HepG2 (cell line): ENCODE results near the gene SRC. TPM values are rescaled to one million over a fixed set of nuclear protein-coding genes. Genes with fewer than 3 reads are reported as not detected.
A peak's percentile ranks its signal among the peaks of the same experiment; 100 is the strongest.

Source experiments
- BORCS8-MEF2B ChIP-seq: sonication (generic); formaldehyde crosslinking; IDR thresholded peaks from 2 replicates; pipeline ENCODE4 v1.8.0; 2022; ENCODE audit warnings: mild to moderate bottlenecking, missing genetic modification reagents
- CEBPZ ChIP-seq: IDR thresholded peaks from 2 replicates; pipeline ENCODE4 v1.6.1; 2012; ENCODE audit warnings: low read length, improper control_type of control experiment
- HIC2 ChIP-seq: sonication (generic); formaldehyde crosslinking; IDR thresholded peaks from 2 replicates; pipeline ENCODE4 v1.9.0; 2022; ENCODE audit warnings: low read depth, missing genetic modification reagents
- MEIS2 ChIP-seq: sonication (generic); formaldehyde crosslinking; IDR thresholded peaks from 2 replicates; pipeline ENCODE4 v1.9.0; 2021; ENCODE audit warnings: mild to moderate bottlenecking, missing genetic modification reagents
- PHB2 ChIP-seq: fragments of 450-650 bp; IDR thresholded peaks from 2 replicates; pipeline ENCODE4 v1.6.1; 2018; ENCODE audit not compliant: partially characterized antibody
- RERE ChIP-seq: IDR thresholded peaks from 2 replicates; pipeline ENCODE4 v1.6.1; 2016; ENCODE audit warnings: low read depth, missing genetic modification reagents, missing compliant biosample characterization
- SETDB1 ChIP-seq: sonication (generic); formaldehyde crosslinking; IDR thresholded peaks from 2 replicates; pipeline ENCODE4 v1.5.1; 2020; ENCODE audit warnings: missing genetic modification reagents, mild to moderate bottlenecking, borderline replicate concordance
- SYNCRIP ChIP-seq: fragments of 200-400 bp; formaldehyde crosslinking; IDR thresholded peaks from 2 replicates; pipeline ENCODE4 v1.6.1; 2018; ENCODE audit warnings: mild to moderate bottlenecking, low read depth, low read length; ENCODE audit not compliant: insufficient read depth
- ZBTB3 ChIP-seq: sonication (generic); formaldehyde crosslinking; IDR thresholded peaks from 2 replicates; pipeline ENCODE4 v1.4.0; 2020; ENCODE audit warnings: low read depth, mild to moderate bottlenecking, moderate library complexity, missing genetic modification reagents, borderline replicate concordance
- ZNF280B ChIP-seq: sonication (generic); formaldehyde crosslinking; IDR thresholded peaks from 2 replicates; pipeline ENCODE4 v1.5.0; 2020; ENCODE audit warnings: missing genetic modification reagents, mild to moderate bottlenecking, borderline replicate concordance
- ZNF282 ChIP-seq: fragments of 450-650 bp; IDR thresholded peaks from 2 replicates; pipeline ENCODE4 v1.6.1; 2018; ENCODE audit not compliant: partially characterized antibody
- ZNF432 ChIP-seq: sonication (generic); formaldehyde crosslinking; IDR thresholded peaks from 2 replicates; pipeline ENCODE4 v1.5.0; 2020; ENCODE audit warnings: missing genetic modification reagents, mild to moderate bottlenecking, borderline replicate concordance
- polyA plus RNA-seq, 8 experiments: library from polyadenylated mRNA; depleted of rRNA in 3 of 8; stranded (reverse) in 7 of 8; unstranded in 1 of 8; fragments of >200 nt; fragmentation: Illumina TruSeq in 4 of 8; extraction: Trizol in 4 of 8; gene quantifications; 2 replicates each; pipeline versions ENCODE4 v1.2.1 to v1.2.3, GENCODE V29; 2011 to 2016; ENCODE audit warnings: low read depth in 4 of 8, missing spikeins in 1 of 8, mixed read lengths in 1 of 8; ENCODE audit not compliant: insufficient read depth in 1 of 8
- total RNA-seq, 5 experiments: library from RNA; depleted of rRNA; stranded (reverse); fragments of >200 nt; fragmentation: Illumina TruSeq; extraction: Trizol; gene quantifications; 2 replicates each; pipeline ENCODE4 v1.2.3, GENCODE V29; 2016; ENCODE audit warnings: low read depth in 1 of 5

SRC gene
- total and polyA plus RNA-seq, 2 of the 13 experiments (the other 11 are each of a cell fraction or from before 2014, with no cell fraction given): 54.7 to 192 TPM

GRCh38 chr20:37343212-37343993, 2.5 kb upstream of the SRC start (continued):
- TF ChIP-seq SYNCRIP (no peak), BORCS8-MEF2B (CRISPR knock-in tag) (no peak), ZNF280B (peak; percentile 92), SETDB1 (no peak), ZNF432 (no peak), ZBTB3 (CRISPR knock-in tag) (no peak; the same call in 1 of the 2 replicates), HIC2 (peak; percentile 97), MEIS2 (CRISPR knock-in tag) (no peak; the same call in 1 of the 2 replicates), ZNF282 (no peak), RERE (CRISPR knock-in tag) (peak; percentile 18; the same call in 1 of the 2 replicates), PHB2 (no peak), CEBPZ (no peak)
